RCC 7860 (cell line): ENCODE data around the gene CRLF1.
"Not testable (repeated sequence)": the region's sequence is repeated elsewhere in the genome, so short reads cannot be mapped to it uniquely, and the experiment has no call there.

Experiments used
- DNase-seq: peaks from one replicate; pipeline ENCODE4 v3.0.0-alpha.2; 2015; ENCODE audit warnings: low spot score
- FAIRE-seq: peaks from 2 replicates; lab custom pipeline; 2012; peaks lifted over from hg19 to GRCh38; lab: Jason Lieb, UNC

Gene CRLF1

GRCh38 chr19:18594096-18594823, 12.3 kb downstream of the CRLF1 start:
- peak; percentile 33 for DNase-seq
- no peak for FAIRE-seq

GRCh38 chr19:18593367-18594095, 13.1 kb downstream of the CRLF1 start:
- FAIRE-seq, result no peak
- no peak for DNase-seq

- not testable (repeated sequence) for DNase-seq, FAIRE-seq
Observed at GRCh38 chr19:18592732-18593131, 13.9 kb downstream of the CRLF1 start.

DNA sequence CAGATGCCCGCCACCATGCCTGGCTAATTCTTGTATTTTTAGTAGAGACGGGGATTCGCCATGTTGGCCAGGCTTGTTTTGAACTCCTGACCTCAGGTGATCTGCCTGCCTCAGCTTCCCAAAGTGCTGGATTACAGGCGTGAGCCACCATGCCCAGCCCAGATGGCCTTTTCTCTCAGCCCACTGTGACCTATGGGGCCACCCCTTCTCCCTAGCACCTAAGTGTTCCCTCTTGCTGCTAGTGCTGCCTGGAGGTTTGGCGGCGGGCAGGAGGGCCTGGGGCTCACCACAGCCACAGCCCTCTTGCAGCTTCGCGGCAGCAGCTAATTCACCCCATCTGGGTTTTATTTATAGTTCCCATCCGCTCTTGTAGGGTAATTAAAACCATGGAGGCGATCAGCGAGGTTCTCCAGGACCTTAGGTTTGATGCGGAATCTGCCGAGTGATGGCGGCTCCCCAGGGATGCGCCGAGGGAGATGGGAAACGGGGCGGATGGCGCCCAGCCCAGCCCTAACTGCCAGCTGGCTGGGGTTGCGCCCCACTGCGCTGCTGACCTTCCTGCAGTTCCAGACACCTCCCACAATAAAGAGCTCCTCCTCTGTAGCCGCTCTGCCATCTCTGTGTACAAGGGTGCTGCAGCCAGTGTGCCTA, 14.7 kb downstream of the CRLF1 start:
- no peak for DNase-seq
- FAIRE-seq, result no peak

GRCh38 chr19:18590273-18591272, 16.0 kb downstream of the CRLF1 start:
- no peak for FAIRE-seq

DNA sequence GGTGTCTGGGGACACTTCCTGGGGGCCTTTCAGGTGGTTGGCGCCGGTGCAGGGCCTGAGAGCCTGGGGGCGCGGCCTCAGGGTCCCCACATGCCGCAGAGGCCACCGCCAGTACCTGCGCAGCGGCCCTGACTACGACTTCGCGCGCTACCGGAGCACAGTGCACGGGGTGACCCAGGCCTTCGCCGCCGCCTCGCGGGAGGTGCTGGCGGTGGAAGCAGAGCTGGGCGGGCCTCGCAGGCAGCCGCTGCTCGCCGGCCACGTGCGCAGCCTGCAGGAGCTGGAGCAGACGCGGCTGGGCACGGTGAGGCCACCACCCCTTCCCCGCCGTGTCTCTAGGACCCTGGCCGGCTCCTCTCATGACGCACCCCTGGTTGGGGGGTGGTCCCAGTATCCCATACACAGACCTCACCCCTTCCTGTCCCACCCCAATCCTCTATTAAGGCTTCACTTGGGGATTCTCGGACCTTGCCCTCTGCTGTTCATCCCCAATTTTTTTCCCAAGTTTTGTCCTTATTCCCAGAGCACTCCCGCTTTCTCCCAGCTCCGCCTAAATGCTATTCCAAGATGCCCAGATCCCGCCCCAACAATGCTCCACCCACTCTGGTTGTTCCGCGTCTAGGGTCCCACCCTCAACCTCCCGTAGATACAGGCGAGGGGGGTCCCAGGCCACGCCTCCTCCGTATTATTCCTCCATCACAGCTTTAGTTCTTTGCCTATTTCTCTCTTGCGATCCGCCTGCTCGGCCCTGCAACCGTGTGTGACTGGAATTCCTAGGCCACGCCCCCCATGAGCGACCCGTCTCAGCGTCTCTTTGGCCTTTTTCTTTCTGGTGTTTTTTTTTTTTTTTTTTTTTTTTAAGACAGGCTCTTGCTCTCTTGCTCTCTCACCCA, 17.0 kb downstream of the CRLF1 start:
- FAIRE-seq, result no peak
- DNase-seq, result peak; percentile 31

More at GRCh38 chr19:18590273-18591272, 16.0 kb downstream of the CRLF1 start:
- no peak for DNase-seq

DNA sequence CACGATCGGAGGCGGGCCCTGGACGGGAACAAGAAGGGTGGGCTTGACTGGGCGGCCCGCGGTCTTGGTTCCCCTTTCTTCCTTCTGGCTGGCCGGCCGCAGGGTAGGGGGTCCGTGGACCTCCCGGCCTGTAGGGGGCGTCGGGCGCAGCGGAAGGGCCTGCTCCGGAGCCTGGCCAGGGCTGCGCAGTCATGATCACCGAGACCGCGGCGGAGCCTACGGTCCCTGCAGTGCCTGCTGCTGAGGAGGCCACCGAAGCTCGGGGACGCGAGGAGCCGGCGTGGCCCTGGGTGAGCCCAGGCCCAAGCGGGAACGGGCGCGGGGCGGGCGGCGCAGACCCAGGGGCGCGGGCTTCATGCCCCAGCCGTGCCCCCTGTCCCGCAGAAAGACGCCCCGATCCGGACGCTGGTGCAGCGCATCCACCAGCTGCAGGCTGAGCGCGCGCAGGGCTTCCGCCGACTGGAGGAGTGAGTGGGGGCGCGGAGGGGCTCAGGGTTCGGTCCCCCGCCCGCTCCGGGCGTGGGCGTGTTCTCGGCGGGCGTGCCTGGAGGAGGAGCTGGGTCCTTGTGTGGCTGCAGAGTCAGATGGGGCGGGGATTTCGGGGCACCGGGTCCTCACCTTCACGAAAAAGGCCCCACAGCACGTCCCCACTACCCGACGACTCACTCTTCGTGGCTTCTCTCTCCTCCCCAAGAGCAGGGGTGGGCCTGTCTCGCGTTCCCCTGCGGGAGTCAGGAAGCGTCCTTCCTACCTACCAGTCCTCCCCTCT, 17.8 kb downstream of the CRLF1 start, which contains the start of gene REX1BD:
REX1BD (plus strand) TSS at position 188 of the 769 bp plus-strand sequence; CDS start at position 192, 4 bp downstream.
- DNase-seq (peak; percentile 60), FAIRE-seq (no peak)

GRCh38 chr19:18587962-18588610, 18.5 kb downstream of the CRLF1 start:
- FAIRE-seq, result no peak

DNA sequence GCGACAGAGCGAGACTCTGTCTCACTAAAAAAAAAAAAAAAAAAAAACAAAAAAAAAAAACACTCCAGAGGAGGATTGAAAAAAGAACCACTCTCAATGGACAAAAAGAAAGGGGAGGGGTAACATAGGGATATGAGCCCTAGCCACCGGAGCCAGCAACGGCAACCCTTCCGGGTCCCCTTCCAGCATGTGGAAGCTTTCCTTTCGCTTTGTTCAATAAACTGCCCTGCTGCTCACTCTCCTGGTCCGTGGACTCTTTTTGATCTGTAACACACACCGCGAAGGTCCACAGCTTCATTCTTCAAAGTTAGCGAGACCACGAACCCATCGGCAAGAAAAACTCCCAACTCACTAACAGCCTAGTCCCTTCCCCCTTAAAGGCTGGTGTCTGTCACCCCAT, 19.0 kb downstream of the CRLF1 start:
- no peak for FAIRE-seq
- DNase-seq, result no peak

More at GRCh38 chr19:18587962-18588610, 18.5 kb downstream of the CRLF1 start:
- DNase-seq, result no peak

- DNase-seq, result no peak
- no peak for FAIRE-seq
Observed at GRCh38 chr19:18586306-18586705, 20.3 kb downstream of the CRLF1 start.

- DNase-seq (no peak), FAIRE-seq (no peak)
Observed at GRCh38 chr19:18580311-18580710, 26.3 kb downstream of the CRLF1 start.

GRCh38 chr19:18577365-18577914, 29.2 kb downstream of the CRLF1 start:
- DNase-seq (no peak), FAIRE-seq (no peak)

DNA sequence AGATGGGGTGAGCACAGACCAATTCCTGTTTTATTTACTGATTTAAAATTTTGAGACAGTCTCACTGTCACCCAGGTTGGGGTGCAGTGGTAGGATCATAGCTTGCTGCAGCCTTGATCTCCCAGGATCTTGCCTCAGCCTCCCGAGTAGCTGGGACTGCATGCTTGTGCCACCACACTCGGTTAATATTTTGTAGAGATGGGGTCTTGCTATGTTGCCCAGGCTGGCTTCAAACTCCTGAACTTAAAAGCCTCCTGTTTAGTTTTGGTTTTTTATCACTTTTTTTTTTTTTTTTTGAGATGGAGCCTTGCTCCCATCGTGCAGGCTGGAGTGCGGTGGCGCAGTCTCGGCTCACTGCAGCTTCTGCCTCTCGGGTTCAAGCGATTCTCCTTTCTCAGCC, 30.2 kb downstream of the CRLF1 start:
- no peak for DNase-seq
- no peak for FAIRE-seq

- FAIRE-seq, result no peak
- no peak for DNase-seq
Observed at GRCh38 chr19:18574691-18575291, 31.8 kb downstream of the CRLF1 start.

DNA sequence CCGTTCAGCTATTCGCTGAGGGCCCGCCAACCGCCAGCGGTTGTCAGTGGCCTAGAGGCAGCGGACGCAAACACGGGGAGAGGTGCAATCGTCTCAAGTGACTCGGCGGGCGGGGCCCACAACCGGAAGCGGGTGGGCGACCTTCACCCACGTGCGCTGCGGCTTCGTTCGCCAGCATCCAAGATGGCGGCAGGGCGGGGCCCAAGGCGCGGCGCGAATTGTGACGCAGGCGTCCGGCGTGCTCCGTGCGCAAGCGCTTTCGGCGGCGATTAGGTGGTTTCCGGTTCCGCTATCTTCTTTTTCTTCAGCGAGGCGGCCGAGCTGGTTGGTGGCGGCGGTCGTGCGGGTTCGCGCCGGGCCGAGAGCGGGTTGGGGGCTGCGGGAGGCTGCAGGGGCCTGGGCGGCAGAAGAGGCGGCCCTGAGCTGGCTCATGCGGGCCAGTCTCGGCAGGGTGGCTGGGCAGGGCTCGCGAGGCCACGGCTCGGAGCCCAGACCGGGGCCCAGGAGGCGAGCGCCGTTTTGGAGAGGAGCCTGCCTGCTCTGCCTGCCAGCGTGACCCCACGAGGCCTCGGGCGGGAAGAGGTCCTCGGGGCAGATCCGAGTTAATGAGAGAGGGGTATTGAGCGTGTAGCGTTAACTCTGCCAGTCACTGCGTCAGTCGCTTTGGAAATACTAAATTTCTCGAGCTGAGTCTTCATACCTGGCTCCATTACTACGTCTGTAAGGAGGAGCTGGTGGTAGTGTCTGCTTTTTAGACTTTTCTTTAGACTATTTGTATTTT, 34.8 kb downstream of the CRLF1 start, which contains the start of gene UBA52:
UBA52 (plus strand) TSS at position 294 of the 781 bp plus-strand sequence. CDS start 1,444 bp downstream, outside the sequence.
- FAIRE-seq (peak; percentile 67), DNase-seq (peak; percentile 84)

- FAIRE-seq (no peak), DNase-seq (no peak)
Observed at GRCh38 chr19:18568367-18568766, 38.2 kb downstream of the CRLF1 start.
